ENCODE results near the gene PKD1L1. TPM values are rescaled to one million over a fixed set of nuclear protein-coding genes. Genes with fewer than 3 reads are reported as not detected.
A peak's percentile ranks its signal among the peaks of the same experiment; 100 is the strongest.

PKD1L1 gene
- total RNA-seq, 1 donor = under 0.01 TPM

DNA sequence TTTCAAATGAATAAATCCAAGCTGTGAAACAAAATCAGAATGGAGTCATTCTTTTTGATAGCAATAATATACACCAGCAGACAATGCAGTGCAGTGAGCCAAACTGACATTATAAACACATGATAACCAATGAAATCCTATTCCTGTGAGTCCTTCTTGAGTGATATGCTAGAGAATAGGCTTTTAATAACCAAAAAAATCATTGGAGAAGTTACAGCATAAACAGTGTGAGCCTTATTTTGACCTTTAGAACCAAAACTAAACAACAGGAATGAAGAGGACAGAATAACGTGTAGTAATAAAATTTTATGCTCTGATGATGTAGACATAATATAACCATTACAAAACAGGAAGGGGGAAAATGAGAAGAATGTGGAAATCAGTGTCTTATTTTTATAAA, 22.5 kb upstream of the PKD1L1 start:
- no peak for DNase-seq (ENCODE audit: low read depth)
- TF ChIP-seq, protein P1, sequence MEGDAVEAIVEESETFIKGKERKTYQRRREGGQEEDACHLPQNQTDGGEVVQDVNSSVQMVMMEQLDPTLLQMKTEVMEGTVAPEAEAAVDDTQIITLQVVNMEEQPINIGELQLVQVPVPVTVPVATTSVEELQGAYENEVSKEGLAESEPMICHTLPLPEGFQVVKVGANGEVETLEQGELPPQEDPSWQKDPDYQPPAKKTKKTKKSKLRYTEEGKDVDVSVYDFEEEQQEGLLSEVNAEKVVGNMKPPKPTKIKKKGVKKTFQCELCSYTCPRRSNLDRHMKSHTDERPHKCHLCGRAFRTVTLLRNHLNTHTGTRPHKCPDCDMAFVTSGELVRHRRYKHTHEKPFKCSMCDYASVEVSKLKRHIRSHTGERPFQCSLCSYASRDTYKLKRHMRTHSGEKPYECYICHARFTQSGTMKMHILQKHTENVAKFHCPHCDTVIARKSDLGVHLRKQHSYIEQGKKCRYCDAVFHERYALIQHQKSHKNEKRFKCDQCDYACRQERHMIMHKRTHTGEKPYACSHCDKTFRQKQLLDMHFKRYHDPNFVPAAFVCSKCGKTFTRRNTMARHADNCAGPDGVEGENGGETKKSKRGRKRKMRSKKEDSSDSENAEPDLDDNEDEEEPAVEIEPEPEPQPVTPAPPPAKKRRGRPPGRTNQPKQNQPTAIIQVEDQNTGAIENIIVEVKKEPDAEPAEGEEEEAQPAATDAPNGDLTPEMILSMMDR (IDR thresholded peaks at IDR 0.05; ENCODE audit: insufficient read depth, low read length) = no peak
- H3K4me3 ChIP-seq (ENCODE audit: low read depth, low read length) = no peak overlapping the region

DNA sequence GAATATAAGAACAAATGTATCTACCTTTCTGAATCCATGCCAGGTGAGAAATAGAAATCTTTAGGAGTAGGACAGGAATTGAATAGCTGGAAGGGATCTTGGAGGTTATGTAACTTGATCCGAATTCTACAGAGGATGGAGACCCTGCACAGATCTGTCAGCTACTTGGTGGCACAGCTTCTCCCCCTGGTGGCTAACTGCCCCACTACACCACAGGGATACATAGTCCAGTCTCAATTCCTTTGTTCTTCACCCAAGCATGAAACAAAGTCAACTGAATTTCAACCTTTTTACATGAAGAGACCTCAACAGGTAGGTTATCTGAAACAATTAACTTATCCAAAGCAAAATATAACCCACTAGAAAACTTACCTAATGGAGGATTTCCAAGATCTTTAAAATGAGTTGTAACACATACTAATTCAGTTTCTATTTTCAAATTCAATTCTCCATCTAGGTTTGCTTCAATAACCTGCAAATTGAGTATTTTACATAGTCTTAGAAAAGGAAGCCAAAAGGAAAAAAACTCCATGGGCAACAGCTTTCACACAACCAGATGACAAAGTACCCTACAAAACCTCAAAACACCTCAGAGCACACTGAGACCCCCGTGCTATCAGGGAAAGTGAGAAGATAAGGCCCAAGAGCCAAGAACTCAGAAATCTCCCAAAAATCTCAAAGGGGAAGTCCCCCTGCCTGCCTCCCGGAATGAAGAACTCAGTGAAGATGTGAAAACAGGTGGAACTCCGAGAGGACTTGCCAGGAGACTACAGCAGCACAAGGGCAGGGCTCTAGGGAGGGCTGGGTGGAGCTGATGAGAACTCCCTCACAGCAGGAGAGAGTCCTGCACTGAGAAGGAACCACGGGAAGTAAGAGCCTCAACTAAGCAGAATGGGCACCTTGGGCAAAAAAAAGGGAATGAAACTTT, 20.8 kb upstream of the PKD1L1 start:
- TF ChIP-seq, protein P1 (IDR thresholded peaks at IDR 0.05; ENCODE audit: insufficient read depth, low read length) = peak; percentile 97
- no peak overlapping the region for H3K4me3 ChIP-seq (ENCODE audit: low read depth, low read length)
- DNase-seq (ENCODE audit: low read depth) = peak; percentile 74

DNA sequence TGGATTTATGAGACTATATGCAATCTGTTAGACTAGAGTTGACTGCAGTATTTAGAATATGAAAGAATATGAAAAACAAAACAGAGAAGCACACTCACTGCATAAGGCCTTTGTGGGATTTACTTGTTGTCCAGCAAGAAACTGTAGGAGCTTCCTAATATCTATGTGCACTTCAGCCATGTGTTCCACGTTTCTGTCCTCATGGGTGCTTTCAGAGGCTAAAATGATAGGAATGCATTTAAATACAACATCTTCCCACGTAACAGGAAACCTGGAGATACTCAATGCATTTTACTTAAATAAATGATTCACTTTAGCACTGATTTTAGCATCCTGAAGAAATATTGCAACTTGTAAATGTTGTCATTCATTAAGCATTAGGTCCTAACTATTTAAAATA, 19.4 kb upstream of the PKD1L1 start:
- H3K4me3 ChIP-seq (ENCODE audit: low read depth, low read length) = no peak overlapping the region
- TF ChIP-seq, protein P1 (IDR thresholded peaks at IDR 0.05; ENCODE audit: insufficient read depth, low read length) = no peak
- DNase-seq (ENCODE audit: low read depth) = no peak

DNA sequence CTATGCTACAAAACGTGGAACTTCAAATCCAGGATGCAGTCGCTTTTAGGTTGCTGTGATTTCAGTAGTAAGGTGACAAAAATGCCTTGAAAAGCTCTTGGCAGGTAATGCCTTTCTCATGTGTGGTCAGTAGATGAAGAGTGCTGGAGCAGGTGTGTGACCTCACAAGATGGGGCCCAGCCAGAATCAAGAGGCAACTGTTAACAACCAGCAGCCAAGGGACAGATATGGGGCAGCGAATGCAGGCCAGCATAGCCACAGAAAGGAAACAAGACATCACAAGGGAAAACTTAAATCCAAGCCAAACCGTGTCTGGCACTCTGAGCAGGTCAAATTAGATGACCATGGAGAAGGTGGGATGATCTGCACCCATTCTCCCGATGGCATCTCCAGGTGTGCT, 18.9 kb upstream of the PKD1L1 start:
- DNase-seq (ENCODE audit: low read depth) = no peak
- no peak overlapping the region for H3K4me3 ChIP-seq (ENCODE audit: low read depth, low read length)
- TF ChIP-seq, protein P1 (IDR thresholded peaks at IDR 0.05; ENCODE audit: insufficient read depth, low read length) = no peak

DNA sequence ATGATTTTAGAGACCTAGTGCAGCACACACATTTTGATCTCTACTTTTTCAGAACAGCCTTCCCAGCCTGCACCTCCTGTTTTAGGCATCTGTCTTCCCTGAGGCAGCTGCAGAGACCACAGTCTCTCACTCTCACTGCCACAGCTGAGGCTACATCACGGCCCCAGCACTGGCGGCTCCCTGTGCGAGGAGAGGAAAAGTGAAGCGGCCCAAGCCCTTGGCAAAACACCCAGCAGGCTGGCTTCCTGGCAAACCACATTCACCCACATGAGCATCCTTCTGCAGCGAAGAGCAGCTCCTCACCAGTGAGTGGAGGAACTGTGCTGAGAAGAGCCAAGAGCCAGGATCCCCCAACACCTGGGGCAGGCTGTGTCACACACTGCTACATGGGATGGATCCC, 17.2 kb upstream of the PKD1L1 start:
- no peak for DNase-seq (ENCODE audit: low read depth)
- TF ChIP-seq, protein P1 (IDR thresholded peaks at IDR 0.05; ENCODE audit: insufficient read depth, low read length) = no peak
- H3K4me3 ChIP-seq (ENCODE audit: low read depth, low read length) = no peak overlapping the region

DNA sequence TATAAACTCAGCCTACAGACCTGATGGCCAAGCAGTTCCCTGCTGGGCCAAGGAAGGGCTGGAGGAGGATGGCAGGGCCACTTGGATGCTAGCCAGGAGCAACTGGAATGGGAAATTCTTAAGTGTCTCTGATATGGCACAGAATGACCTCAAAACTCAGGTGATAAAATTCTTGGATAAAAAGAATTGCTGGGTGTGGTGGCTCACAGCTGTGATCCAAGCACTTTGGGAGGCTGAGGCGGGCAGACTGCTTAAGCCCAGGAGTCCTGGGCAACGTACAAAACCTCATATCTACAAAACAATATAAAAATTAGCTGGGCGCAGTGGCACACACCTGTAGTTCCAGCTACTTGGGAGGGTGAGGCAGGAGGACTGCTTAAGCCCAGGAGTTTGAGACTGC, 14.0 kb upstream of the PKD1L1 start:
- H3K4me3 ChIP-seq (ENCODE audit: low read depth, low read length) = no peak overlapping the region
- TF ChIP-seq, protein P1 (IDR thresholded peaks at IDR 0.05; ENCODE audit: insufficient read depth, low read length) = no peak
- DNase-seq (ENCODE audit: low read depth) = no peak

All from fibroblast of the aortic adventitia (primary cell).